IPS-18c (cell line): ENCODE data around the gene SLC4A8.
"Not testable (repeated sequence)": the region's sequence is repeated elsewhere in the genome, so short reads cannot be mapped to it uniquely, and the experiment has no call there.

ENCODE experiments used
- H3K4me3 ChIP-seq: 2 replicates; pipeline ENCODE4 v1.7.0; 2013; ENCODE audit warnings: low read depth, mild to moderate bottlenecking, low read length, moderate library complexity; ENCODE audit not compliant: insufficient read depth
- H3K9me3 ChIP-seq: one replicate; pipeline ENCODE4 v1.6.1; 2013; ENCODE audit warnings: mild to moderate bottlenecking, low read length, moderate library complexity; ENCODE audit not compliant: control insufficient read depth, insufficient read depth

Gene SLC4A8

GRCh38 chr12:51449580-51450246 is 25.1 kb downstream of the SLC4A8 start:
- Histone ChIP-seq H3K4me3 (no peak overlapping the region), H3K9me3 (no peaks in the 10 kb centered on the region)

DNA sequence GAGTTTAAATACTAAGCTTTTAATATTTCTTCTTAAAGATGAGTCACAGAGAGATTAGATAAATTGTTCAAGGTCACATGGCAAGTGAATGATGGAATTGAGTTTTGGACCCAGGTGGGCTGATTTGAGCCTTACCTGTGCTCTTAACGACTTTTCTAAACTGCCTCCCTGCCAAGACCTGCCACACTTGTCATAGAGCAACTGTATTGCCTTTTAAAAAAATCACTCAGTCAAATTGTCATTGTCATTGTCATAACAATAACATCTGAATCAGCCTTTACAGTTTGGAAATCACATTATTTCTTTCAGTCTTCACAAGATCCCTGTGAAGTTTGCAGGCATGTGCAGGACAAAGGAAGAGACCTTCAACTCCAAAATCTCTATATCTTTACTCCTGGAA is 25.7 kb downstream of the SLC4A8 start:
- Histone ChIP-seq H3K4me3 (no peak overlapping the region), H3K9me3 (no peaks in the 10 kb centered on the region)

- no peak overlapping the region for H3K4me3 ChIP-seq
- no peaks in the 10 kb centered on the region for H3K9me3 ChIP-seq
These were observed 26.2 kb downstream of the SLC4A8 start for GRCh38 chr12:51450806-51451205.

DNA sequence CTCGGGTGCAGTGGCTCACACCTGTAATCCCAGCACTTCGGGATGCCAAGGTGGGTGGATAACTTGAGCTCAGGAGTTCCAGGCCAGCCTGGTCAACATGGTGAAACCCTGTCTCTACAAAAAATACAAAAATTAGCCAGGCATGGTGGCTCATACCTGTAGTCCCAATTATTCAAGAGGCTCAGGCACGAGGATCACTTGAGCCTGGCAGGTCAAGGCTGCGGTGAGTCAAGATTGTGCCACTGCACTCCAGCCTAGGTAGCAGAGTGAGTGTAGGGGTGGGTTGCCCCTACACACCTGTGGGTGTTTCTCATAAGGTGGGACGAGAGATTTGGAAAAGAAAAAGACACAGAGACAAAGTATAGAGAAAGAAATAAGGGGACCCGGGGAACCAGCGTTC is 29.4 kb downstream of the SLC4A8 start:
- not testable (repeated sequence) for H3K4me3 ChIP-seq, H3K9me3 ChIP-seq

DNA sequence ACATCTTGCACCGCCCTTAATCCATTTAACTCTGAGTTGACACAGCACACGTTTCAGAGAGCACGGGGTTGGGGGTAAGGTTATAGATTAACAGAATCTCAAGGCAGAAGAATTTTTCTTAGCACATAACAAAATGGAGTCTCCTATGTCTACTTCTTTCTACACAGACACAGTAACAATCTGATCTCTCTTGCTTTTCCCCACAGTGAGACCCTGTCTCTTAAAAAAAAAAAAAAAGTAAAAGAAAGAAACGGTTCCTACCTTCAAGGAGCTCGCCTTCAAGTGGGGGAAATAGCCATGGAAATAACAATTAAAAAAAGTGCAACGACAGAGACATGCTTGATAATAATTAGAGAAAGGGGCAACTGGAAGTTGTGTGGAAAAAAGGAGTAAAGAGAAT is 30.4 kb downstream of the SLC4A8 start:
- H3K9me3 ChIP-seq, H3K4me3 ChIP-seq: not testable (repeated sequence)

DNA sequence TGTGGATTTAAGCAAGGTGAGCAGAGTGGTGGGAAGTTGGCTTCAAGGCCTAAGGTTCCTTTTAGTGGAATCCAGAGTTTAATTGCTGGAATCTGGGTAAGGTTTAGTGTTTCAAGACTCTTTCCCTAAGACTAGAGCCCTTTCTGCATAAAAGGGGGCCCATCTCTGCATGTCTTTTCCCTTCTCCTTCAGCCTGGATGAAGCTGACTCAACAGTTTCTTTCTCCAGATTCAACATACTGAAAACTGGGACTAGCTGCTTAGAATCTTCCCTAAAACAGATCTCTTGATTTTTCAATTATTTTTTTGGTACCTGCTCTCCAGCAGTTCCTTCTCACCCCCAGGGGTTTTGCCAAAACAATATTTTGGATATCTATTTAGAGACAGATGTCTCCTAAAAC is 34.0 kb downstream of the SLC4A8 start:
- Histone ChIP-seq H3K9me3 (no peaks in the 10 kb centered on the region), H3K4me3 (no peak overlapping the region)

DNA sequence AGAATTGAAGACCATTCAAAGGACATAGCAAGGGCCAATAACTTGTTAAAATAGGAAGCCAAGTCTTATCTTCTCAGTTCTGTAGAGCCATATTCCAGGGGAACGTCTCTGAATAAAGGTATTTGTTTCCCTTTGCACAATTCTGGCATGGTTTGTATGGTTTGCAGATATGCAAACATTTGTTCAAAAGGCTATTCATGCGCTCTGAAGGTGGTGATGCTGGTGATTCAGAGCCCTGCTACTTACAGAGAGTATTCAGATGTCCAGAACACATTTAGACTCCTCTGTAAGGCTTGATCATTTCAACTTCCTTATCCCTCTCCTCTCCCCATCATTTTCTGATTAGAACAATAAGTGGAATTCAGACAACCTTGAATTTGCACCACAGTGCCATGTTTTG is 35.9 kb downstream of the SLC4A8 start:
- Histone ChIP-seq H3K4me3 (no peak overlapping the region), H3K9me3 (no peaks in the 10 kb centered on the region)

GRCh38 chr12:51465491-51465890 is 40.9 kb downstream of the SLC4A8 start:
- no peaks in the 10 kb centered on the region for H3K9me3 ChIP-seq
- H3K4me3 ChIP-seq, result no peak overlapping the region

GRCh38 chr12:51470116-51470515 is 45.5 kb downstream of the SLC4A8 start:
- Histone ChIP-seq H3K9me3 (no peaks in the 10 kb centered on the region), H3K4me3 (no peak overlapping the region)

DNA sequence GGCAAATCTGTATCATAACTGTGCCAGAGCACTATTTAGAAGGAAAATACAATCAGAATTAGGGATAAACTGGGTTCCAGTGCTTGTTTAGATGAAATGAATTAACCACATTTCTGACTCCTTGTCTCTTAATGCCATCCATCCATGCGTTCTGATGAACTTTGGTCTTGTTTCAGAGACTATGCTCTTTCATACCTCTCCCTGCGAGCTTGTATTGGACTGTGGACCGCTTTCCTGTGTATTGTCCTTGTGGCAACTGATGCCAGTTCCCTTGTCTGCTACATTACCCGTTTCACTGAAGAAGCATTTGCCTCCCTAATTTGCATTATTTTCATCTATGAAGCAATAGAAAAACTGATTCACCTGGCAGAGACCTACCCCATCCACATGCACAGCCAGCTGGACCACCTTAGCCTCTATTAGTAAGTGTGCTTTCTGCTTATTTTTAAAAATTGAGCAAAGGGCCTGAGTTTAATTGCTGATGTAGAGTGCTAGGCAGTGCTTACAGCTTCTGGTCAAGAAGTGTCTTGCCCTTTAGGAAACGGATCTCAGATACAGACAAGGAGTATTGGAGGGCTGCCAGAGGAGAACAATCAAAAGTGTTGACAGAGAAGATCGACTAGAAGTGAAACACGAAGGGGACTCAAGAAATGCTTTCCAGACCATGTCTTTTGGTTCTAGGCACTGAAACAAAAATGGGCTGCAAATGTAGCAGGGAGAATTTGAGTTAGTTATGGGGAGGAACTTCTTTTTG is 46.7 kb downstream of the SLC4A8 start:
- H3K9me3 ChIP-seq, result no peaks in the 10 kb centered on the region
- no peak overlapping the region for H3K4me3 ChIP-seq

- no peak overlapping the region for H3K4me3 ChIP-seq
- H3K9me3 ChIP-seq, result no peaks in the 10 kb centered on the region
These were observed 48.4 kb downstream of the SLC4A8 start for GRCh38 chr12:51472984-51473383.

DNA sequence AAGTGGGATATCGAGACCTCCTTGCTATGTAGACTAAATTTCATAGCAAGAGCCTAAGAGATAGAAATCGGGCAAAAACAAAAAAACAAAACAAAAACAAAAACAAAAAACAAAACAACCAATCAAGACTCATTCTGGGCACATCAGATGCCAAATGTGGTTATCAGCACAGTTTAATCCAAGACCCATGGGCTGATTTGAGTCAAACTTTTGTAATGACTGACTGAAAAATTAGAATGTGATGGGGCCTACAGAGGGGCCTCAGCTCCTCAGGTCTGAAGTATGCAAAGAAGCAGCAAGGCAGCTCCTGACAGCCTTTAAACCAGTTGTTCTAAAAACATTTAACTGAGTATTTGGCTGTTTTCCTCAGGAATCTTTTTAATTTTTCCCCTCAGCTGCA is 49.3 kb downstream of the SLC4A8 start:
- H3K9me3 ChIP-seq, result no peaks in the 10 kb centered on the region
- H3K4me3 ChIP-seq, result no peak overlapping the region

DNA sequence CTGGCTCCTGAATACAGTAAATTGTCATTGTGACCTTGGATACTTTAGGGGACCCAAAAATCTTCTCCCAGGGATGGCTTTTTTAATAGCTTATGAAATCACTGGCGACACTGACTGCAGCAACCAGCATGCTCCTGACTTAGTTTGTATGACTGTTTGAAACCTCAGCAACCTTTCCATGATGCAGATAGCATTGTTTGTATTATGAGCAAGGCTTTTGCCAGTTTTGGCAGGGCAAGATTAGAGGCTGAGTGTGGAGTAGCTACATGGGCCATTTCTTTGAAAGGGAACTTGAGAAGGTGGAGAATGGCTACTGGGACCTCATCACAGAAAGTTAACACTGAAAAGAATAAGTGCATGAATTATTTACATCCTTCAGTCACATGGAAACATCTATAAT is 50.9 kb downstream of the SLC4A8 start:
- Histone ChIP-seq H3K9me3 (no peaks in the 10 kb centered on the region), H3K4me3 (no peak overlapping the region)

DNA sequence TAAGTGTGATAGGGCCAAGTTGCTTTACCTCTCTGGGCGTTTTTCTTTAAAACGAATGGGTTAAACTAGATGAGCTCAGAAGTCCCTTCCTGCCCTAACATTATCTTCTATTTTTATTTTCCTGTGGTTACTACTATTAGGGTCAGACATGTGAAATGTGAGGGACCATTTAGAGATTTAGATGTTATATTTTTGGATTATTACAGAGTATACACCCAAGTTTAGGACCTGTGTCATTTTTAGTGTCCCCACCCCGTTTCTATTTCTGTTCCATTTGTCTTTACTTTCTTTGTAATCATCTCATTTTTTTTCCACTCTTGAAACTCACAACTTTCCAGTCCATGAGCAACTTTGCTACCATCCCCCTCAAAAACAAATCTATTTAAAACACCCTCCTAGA is 56.3 kb downstream of the SLC4A8 start:
- Histone ChIP-seq H3K9me3 (no peaks in the 10 kb centered on the region), H3K4me3 (no peak overlapping the region)

- Histone ChIP-seq H3K4me3 (no peak overlapping the region), H3K9me3 (no peaks in the 10 kb centered on the region)
These were observed 58.5 kb downstream of the SLC4A8 start for GRCh38 chr12:51482929-51483697.

GRCh38 chr12:51484119-51484518 is 59.5 kb downstream of the SLC4A8 start:
- Histone ChIP-seq H3K9me3 (no peaks in the 10 kb centered on the region), H3K4me3 (no peak overlapping the region)

DNA sequence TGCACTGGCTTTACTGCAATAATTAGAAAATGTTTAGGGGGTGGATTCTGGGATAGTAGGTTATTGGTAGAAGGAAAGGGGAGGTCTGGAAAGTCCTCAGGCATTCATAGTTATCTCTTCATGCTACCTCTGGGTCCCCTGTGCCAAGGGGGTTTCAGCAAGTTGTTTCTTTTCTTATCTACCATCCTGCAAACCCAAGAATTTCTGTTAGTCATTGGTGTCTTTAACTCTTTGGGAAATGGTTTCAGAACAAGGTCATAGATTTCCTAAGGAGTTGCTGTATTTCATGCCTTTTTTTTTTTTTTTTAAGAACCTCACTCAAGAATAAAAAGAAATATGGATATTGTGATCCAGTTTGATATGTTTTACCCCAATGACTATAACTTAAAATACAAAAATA is 63.6 kb downstream of the SLC4A8 start:
- Histone ChIP-seq H3K9me3 (no peaks in the 10 kb centered on the region), H3K4me3 (no peak overlapping the region)

- Histone ChIP-seq H3K9me3 (no peaks in the 10 kb centered on the region), H3K4me3 (no peak overlapping the region)
These were observed 68.7 kb downstream of the SLC4A8 start for GRCh38 chr12:51493281-51493680.
